Activated CD8-positive, alpha-beta memory T cell treated with anti-CD3 and anti-CD28 coated beads for 1 hour (primary cell): ENCODE measurements around the gene BABAM1.
"Not testable (repeated sequence)": the region's sequence is repeated elsewhere in the genome, so short reads cannot be mapped to it uniquely, and the experiment has no call there.

Experiments
- DNase-seq, 2 donors: peaks; one replicate each; pipeline ENCODE4 v3.0.0-alpha.2; 2020; ENCODE audit warnings: low read depth in 1 of 2; ENCODE audit errors: extremely low read depth in 1 of 2

The BABAM1 gene

GRCh38 chr19:17268754-17269153, 1.5 kb downstream of the BABAM1 start:
- no peak for DNase-seq

DNA sequence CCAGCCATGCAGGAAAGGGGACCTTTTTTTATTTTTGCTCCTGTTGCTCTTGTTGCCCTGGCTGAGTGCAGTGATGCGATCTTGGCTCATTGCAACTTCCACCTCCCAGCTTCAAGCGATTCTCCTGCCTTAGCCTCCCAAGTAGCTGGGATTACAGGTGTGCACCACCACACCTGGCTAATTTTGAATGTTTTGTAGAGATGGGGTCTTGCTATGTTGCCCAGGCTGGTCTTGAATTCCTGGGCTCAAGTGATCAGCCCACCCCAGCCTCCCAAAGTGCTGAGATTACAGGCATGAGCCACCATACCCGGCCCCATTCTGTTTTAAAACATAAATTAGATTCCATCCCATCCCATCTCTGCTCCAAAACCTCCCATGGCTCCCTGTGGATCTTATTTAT, 7.6 kb downstream of the BABAM1 start:
- not testable (repeated sequence) for DNase-seq

DNA sequence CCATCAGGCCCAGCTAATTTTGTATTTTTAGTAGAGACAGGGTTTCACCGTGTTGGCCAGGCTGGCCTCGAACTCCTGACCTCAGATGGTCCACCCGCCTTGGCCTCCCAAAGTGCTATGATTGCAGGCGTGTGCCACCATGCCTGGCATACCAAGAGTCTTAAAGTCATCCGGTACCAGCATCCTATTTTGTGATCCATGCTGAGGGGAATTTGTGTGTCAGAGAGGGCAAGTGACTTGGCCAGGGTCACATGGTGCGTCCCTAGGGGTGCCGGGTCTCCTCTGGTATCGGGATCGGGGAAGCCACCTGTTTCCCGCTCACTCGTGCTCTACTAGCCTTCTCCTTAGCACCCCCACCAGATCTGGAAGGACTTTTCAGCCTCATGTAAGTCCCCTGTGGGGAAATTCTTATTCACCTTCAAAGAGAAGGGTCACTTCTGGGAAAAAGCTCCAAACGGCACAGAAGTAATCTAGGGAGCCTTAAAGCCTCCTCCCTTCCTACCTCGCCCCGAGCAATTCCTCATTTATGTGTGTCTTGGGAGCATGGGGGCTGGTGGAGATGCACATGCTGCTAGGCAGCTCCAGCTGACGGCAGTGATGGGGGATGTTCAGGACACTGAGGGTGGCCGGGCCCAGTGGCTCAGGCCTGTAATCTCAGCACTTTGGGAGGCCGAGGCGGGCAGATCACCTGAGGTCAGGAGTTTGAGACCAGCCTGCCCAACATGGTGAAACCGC, 8.4 kb downstream of the BABAM1 start:
- DNase-seq, result no peak

GRCh38 chr19:17279436-17279835, 12.2 kb downstream of the BABAM1 start:
- no peak for DNase-seq

- DNase-seq, result no peak
Observed at GRCh38 chr19:17281391-17282304, 14.4 kb downstream of the BABAM1 start, which contains the start of gene ANKLE1. Gene ANKLE1, plus strand, starts transcription at chr19:17281901. Its CDS starts 20 bp downstream, at chr19:17281921.

DNA sequence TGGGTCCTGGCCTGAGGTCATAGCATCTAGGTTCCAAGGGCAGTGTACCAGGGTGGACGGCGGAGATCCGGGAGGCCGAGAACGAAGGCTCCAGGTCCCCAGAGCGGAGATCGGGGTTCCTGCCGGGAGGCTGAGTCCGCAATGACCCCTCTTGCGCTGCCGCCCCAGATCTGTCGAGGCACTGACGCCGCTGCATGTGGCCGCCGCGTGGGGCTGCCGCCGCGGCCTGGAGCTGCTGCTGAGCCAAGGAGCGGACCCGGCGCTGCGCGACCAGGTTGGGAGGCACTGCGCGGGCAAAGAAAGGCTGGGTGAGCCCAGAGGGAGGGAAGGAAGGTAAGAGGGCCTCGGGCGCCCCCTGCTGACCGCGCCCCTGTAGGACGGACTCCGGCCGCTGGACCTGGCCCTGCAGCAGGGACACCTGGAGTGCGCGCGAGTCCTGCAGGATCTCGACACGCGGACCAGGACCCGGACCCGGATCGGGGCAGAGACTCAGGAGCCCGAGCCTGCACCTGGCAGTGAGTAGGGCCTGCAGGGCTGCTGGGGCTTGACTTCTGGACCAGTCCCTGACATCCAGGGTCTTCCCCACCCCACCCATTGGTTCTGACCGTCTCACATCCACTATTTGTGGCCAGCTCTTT, 15.4 kb downstream of the BABAM1 start:
- DNase-seq, result peak; percentile 40 to 68

DNA sequence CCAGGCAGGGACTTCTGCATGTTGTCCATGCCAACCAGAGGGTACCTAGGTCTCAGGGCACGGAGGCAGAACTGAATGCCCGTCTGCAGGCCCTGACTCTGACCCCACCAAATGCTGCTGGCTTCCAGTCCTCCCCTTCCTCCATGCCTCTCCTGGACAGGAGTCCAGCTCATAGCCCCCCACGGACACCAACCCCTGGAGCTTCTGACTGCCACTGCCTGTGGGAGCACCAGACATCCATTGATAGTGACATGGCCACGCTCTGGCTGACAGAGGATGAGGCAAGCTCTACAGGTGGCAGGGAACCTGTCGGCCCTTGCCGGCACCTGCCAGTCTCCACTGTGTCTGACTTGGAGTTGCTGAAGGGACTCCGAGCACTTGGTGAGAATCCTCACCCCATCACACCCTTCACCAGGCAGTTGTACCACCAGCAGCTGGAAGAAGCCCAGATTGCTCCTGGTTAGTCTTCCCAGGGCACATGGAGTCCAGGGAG, 16.3 kb downstream of the BABAM1 start:
- DNase-seq, result no peak

- no peak for DNase-seq
Observed at GRCh38 chr19:17285415-17286135, 18.3 kb downstream of the BABAM1 start.

- DNase-seq, result no peak
Observed at GRCh38 chr19:17286263-17286662, 19.0 kb downstream of the BABAM1 start.

DNA sequence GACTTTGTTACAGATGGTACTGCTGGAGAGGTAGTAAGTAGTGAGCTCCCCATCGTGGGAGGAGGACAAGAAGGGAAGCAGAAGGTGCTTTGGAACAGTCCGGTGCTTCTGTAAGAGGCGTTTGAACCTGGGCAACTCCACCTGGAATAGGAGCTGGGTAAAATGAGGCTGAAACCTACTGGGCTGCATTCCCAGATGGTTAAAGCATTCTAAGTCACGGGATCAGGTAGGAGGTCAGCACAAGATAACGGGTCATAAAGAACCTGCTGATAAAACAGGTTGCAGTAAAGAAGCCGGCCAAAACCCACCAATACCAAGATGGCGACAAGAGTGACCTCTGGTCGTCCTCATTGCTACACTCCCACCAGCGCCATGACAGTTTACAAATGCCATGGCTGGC, 19.5 kb downstream of the BABAM1 start:
- DNase-seq, result no peak

DNA sequence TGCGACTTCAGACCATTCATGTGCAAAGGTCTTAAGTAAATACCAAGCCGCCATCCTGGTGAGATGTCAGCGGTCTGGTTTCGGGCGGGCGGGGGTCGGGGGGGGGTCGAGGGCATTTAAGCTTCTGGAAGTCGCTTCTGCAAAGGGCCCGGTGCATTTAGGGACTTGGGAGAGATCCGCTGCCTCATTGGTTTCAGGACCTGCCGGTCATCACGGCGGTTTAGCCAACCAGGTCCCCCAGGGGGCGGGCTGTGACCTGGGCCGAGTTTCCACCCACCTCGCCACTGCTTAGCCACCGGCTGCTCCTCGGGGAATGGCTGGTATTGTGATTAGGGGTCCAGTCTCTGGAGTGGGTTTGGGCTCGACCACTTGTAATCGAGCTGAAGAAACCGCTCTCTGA, 22.2 kb downstream of the BABAM1 start:
- no peak for DNase-seq

GRCh38 chr19:17292301-17293074, 25.2 kb downstream of the BABAM1 start:
- peak; percentile 31 to 67 for DNase-seq

DNA sequence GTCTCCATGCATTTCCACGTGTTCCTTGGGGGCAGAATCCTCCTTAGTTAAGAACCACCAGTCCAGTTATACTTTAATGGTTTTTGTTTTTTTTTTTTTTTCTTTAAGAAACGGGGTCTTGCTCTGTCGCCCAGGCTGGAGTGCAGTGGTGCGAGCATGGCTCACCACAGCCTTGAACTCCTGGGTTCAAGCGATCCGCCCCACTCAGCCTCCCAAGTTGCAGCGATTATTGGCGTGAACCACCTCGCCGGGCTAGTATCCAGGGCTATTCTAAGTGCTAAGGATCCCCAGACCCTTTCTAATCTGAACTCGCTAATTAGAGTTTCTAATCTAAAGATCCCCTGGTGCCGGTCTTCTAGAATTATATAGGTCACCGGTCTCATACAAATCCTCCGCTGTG, 26.4 kb downstream of the BABAM1 start:
- no peak for DNase-seq

DNA sequence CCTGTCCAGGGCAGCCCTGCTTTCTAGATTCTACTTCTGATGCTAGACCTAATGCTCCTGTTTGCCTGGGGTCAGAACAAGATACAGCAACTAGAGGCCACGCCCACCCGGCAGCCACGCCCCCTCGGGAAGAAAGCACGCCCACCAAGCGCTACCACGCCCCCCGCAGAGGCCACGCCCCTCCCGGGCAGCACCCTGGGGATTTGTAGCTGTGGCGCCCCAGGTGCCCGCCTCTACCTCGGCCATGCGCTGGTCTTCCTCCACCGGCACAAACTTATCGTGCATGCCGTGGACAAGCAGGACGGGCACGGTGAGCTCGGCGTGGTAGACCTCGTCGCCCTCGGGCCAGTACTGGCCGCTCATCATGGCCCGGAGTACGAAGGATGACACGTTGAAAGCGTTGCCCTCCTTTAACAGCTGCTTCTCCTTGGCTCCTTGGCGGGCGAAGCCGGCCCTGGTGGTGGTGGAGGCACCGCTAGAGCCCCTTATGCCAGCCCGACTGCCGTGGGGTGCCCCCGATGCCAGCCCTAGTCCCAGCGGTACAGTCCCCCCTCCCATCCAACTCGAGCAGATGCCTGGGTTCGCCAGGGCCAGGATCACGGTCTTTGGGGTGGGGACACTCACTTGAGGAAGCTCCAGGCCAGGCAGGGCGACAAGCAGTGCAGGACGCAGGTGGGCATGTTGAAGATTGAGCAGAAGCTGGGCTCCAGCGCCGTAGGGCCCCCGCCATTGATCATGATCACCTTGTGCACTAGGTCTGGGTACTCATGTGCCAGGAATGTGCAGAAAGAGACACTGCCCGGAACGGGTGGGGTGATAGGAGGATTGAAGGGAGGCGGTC, 27.0 kb downstream of the BABAM1 start:
- no peak for DNase-seq

DNA sequence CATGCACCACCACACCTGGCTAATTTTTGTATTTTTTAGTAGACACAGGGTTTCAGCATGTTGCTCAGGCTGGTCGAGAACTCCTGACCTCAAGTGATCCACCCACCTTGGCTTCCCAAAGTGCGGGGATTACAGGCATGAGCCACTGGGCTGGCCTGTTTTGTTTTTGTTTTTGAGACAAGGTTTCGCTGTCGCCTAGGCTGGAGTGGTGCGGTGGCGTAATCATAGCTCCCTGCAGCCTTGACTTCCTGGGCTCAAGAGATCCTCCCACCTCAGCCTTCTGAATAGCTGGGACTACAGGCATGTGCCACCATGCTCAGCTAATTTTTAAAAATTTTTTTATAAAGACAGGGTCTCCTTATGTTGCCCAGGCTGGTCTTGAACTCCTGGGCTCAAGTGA, 28.3 kb downstream of the BABAM1 start:
- DNase-seq, result not testable (repeated sequence)

DNA sequence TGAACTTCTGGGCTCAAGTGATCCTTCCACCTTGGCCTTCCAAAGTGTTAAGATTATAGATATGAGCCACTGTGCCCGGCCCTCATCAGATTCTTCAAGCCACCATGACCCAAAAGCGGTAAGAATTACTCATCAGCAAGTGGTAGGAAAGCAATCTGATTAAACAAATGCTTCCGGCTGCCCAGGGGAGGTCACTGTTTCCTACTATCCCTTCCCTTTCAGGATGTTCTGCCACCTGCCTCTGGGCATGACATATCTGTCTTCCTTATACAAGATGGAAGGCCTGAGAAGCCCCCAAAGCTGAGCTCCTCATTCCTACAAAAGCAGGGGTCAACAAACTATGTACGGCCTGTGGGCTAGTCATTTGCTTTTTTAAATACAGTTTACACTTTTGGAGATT, 29.0 kb downstream of the BABAM1 start:
- DNase-seq, result no peak

GRCh38 chr19:17296976-17297375, 29.7 kb downstream of the BABAM1 start:
- DNase-seq, result no peak

DNA sequence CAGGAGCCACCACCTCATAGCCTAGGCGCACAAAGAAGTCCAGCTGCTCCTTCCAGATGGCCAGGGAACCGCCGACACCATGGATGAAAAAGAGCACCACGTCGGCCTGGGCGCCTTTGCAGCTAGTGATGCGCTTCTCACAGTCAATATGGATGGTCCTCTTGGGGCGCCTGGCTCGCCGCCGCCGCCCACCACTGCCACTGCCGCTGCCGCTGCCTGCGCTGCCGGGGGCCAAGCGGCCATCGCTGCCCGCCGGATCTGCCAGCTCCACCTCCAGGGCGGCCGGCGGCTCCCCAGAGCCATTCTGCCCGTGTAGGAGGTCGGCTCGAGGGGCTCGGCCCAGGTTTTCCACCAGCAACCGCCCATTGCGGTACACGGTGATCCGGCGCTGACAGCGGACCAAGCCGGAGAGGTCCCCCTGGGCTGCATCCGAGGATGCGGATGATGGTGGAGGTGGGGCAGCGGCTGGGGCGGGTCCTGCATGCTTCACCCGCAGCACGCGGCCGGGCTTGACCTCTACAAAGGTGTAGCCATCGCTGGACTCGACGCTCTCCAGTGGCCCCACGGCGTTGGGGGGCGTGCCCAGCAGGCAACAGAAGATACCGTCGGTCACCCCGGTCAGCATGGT, 33.9 kb downstream of the BABAM1 start:
- no peak for DNase-seq
